GM10266 (cell line): ENCODE results near the gene YJEFN3.
A peak's percentile ranks its signal among the peaks of the same experiment; 100 is the strongest.

Experiments used
- DNase-seq: peaks from one replicate; pipeline ENCODE4 v3.0.0; 2012; ENCODE audit errors: extremely low spot score
- TF ChIP-seq, protein P1 (sequence below): IDR thresholded peaks from 2 replicates; pipeline ENCODE4 v1.5.1; 2012; ENCODE audit warnings: mild to moderate bottlenecking, low read depth; ENCODE audit not compliant: control insufficient read depth, insufficient read depth; ENCODE audit errors: missing control alignments

The YJEFN3 gene

DNA sequence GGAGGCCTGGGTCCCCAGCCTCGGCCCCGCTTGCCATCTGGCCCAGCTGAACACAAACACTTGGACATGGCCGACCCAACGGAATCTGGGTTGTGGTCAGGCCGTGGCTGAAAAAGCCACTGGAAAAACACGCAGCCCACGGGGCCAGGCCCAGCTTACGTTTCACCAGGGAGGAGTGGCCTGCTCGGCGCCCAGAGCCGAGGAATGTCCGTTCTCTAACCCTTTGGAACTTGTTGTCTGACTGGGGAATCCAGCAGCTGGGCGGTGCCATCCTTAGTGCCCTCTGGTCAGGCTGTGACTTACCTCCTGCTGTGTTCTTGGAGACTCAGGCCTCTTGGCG lies 23.1 kb downstream of the YJEFN3 start:
- TF ChIP-seq, protein P1, sequence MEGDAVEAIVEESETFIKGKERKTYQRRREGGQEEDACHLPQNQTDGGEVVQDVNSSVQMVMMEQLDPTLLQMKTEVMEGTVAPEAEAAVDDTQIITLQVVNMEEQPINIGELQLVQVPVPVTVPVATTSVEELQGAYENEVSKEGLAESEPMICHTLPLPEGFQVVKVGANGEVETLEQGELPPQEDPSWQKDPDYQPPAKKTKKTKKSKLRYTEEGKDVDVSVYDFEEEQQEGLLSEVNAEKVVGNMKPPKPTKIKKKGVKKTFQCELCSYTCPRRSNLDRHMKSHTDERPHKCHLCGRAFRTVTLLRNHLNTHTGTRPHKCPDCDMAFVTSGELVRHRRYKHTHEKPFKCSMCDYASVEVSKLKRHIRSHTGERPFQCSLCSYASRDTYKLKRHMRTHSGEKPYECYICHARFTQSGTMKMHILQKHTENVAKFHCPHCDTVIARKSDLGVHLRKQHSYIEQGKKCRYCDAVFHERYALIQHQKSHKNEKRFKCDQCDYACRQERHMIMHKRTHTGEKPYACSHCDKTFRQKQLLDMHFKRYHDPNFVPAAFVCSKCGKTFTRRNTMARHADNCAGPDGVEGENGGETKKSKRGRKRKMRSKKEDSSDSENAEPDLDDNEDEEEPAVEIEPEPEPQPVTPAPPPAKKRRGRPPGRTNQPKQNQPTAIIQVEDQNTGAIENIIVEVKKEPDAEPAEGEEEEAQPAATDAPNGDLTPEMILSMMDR = no peak
- no peak for DNase-seq

DNA sequence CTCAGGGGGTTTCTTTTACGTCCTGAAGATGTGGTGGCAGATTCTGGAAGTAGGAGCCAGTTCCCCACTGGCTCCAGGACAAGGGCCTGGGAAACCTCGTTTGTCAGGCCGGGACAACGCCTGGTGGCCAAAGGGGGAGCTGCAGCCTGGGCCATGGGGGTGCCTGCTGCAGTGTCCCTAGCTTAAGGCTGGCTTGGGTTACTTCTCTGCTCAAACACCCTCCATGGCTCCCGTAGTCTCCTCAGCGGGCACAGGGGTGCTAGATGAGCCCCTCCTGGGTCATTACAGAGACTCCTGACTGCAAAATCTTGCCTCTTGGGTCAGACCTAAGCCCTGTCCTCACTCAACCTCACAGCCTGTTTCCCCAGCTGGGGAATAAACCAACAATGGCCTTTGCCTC lies 24.1 kb downstream of the YJEFN3 start:
- peak; percentile 72 for DNase-seq
- TF ChIP-seq, protein P1 = peak; percentile 60

DNA sequence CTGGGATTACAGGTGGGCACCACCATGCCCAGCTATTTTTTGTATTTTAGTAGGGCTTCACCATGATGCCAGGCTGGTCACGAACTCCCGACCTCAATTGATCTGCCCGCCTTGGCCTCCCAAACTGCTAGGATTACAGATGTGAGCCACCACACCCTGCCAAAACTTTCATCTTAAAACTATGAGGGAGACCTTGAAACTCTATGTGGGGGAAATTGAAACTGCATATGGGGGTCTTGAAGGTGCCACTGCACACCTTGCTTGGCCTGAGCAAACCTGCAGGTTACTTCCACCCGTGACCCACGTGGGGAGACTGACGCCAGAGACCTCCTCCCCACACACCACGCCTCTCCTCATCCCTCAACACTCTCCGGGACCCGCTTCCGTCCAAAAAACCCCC lies 25.0 kb downstream of the YJEFN3 start:
- TF ChIP-seq, protein P1 = no peak

DNA sequence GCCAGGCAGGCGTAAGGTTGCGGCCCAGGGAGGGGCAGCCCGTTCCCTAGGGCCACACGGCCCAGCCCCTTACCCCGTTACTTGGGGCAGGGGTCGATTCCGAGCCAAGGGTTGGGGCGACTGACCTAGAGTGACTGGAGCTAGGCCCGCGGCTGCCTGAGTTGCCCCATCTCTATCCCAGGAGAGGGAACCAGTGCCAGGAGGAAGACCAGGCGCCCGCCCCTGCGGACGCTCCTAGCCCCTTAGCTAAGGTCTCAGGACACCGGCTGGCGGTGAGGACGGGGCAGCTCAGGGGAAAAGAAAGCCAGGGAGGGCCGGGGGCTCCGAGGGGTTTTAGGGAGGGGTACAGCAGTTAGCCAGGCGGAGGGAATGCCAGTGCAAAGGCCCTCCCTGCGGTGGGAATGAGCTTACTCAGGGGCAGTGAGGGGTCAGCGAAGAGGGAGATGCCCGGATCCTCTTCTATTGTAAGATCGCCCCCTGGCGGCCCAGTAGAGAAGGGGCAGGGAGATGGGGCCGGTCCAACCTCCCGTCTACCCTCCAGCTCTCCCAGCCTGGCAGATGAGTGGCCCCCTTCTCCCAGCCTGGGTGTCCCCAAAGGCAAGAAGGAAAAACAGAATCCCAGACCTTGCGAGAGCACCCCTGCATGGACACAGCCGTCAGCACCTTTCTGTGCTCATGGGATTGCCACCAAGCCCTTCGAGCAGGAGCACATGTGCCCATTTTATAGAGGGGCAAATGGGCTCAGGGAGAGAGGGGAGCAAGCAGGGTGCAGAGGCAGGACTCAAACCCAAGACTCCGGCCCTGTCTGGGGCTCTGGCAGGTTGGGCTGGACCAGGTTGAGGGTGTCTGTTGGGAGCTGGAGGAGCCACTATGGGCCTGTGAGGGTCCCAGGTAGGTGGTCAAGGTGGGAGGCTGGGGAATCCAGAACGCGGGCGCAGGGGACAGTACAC lies 25.6 kb downstream of the YJEFN3 start:
- peak; percentile 82 for DNase-seq
- TF ChIP-seq, protein P1 = peak; percentile 77

More for the DNA sequence above, 25.0 kb downstream of the YJEFN3 start:
- DNase-seq = no peak

DNA sequence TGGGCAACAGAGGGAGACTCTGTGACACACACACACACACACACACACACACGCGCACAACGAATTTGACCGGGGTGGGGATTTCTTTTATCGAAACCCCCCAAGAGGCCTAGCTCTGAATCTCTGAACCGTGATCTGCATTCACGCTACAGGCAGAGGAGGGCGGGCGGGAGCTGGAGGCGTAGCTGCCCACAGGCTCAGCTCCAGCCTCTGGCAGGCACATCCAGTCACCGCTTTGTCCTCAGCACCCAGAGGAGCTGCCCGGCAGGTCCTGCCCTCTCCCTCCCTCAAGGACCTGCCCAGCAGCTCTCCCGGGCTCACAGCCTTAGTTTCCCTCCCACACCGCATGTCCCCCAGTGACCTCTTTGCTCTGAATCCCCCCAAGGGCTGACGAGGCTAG lies 29.3 kb downstream of the YJEFN3 start:
- DNase-seq = no peak
- TF ChIP-seq, protein P1 = no peak

DNA sequence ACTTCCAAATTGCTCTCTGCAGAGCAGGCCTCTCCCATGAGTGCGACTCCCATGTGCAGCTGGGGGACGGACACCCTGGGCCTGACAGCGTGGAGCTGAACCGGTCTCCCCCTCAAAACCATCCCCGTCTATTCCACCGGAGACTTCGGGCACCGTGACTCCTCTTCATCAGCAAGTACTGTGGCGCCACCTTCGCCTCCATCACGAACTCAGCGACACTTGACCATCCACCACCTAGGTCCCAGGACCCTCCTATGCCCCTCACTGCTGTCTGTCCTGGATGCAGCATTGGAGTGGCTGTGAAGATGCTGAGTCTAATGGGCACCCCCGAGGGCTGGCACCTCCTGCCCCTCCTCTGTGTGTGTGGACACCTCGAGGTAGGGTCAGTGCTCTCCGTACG lies 29.9 kb downstream of the YJEFN3 start:
- TF ChIP-seq, protein P1 = no peak

DNA sequence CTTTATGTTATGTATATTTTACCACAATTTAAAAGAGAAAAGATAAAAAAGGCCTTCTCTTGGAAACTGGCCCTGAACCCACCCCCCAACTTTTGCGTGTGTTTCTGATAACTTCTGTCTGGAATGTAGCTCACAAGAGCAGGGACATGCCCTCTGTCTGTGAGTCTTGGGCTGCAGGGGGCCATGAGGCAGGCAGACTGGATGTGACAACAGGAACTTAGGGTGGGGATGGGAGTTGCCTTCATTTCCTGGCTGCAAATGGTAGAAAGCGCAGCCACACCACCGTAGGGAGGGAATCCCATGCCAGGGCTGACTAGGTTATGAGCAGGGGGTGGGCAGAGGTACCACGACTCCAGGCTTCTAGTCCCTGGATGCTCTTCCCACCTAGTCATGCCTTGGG lies 31.2 kb downstream of the YJEFN3 start:
- TF ChIP-seq, protein P1 = no peak
- DNase-seq = no peak

More for the DNA sequence above, 29.9 kb downstream of the YJEFN3 start:
- DNase-seq = no peak
